CD4-positive, alpha-beta T cell treated with Interleukin-2 at 100 ng/mL for 4 hours (primary cell): ENCODE measurements around the gene PGAP6.
"Not testable (repeated sequence)": the region's sequence is repeated elsewhere in the genome, so short reads cannot be mapped to it uniquely, and the experiment has no call there.

ENCODE experiments used
- DNase-seq: peaks from one replicate; pipeline ENCODE4 v3.0.0-alpha.2; 2020; ENCODE audit warnings: low spot score

PGAP6 gene

DNA sequence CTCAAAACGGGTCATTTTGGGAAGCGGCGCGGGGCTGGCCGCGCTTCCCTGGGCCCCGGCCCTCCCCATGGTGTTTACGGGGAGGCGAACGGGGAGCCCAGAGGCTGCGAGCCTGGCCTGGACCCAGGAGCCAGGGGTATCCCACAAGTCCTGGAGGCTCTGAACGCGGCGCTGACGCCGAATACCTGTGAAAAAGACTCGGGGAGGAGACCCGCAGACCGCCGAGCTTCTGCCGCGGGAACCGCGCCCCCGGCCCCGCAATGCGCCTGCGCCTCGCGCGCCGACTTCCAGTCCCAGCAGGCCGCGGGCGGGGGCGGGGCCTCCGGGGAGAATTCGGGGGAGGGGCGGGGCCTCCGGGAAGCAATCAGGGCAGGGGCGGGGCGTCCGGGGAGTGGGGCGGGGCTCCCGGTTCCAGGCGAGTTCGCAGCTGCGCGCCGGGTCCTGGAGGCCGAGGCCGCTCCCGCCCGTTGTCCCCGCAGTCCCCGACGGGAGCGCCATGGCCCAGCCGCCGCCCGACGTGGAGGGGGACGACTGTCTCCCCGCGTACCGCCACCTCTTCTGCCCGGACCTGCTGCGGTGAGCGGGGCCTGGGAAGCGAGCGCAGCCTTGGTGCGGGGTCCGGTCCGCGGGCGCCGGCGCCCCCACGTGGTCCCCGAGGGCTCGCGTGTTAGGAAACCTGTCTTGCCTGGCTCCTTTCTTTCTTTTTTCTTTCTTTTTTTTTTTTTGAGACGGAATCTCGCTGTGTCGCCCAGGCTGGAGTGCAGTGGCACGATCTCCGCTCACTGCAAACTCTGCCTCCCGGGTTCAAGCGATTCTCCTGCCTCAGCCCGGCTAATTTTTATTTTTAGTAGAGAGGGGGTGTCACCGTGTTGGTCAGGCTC lies 19.9 kb upstream of the PGAP6 start, which contains the start of gene DECR2:
Gene DECR2, plus strand, starts transcription at position 418 of the 881 bp plus-strand sequence. Its CDS starts 79 bp downstream, at position 497.
- peak; percentile 95 for DNase-seq

- DNase-seq = no peak
Observed at GRCh38 chr16:400061-400591, 18.3 kb upstream of the PGAP6 start.

DNA sequence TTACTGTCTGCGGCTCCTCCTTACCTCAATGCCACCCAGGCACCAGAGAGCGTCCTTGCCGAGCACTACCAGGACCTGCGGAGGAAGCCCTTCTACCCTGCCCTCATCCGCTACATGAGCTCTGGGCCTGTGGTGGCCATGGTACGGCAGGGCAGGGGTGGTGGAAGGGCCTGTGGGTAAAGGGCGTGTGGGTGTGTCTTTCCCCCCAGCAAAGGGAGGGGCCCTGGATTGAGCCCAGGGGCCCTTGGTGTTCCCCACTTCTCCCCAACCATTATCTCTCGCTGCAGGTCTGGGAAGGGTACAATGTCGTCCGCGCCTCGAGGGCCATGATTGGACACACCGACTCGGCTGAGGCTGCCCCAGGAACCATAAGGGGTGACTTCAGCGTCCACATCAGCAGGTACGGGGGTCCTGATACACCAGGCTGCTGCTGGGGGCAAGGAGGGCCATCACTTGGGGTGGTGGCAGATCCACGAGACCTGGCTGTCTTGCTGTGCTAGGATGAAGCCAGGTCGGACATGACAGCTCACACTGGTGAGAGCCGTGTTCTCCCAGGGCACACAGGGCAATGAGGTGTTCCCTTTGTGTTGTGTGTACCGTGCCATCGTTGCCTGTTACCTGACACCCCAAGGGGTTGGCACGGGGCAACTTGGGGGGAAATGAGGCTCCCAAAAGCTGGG lies 17.7 kb upstream of the PGAP6 start:
- DNase-seq = no peak

- no peak for DNase-seq
Observed at GRCh38 chr16:398561-399339, 17.0 kb upstream of the PGAP6 start.

- DNase-seq = no peak
Observed at GRCh38 chr16:397736-398332, 16.1 kb upstream of the PGAP6 start.

GRCh38 chr16:397135-397661 lies 15.4 kb upstream of the PGAP6 start, which contains the start of gene NME4:
TSS of gene NME4 (plus strand) at chr16:397199. CDS start at chr16:397223, 24 bp downstream.
- no peak for DNase-seq

- no peak for DNase-seq
Observed at GRCh38 chr16:396605-397004, 14.8 kb upstream of the PGAP6 start.

GRCh38 chr16:396199-396598 lies 14.4 kb upstream of the PGAP6 start:
- no peak for DNase-seq

DNA sequence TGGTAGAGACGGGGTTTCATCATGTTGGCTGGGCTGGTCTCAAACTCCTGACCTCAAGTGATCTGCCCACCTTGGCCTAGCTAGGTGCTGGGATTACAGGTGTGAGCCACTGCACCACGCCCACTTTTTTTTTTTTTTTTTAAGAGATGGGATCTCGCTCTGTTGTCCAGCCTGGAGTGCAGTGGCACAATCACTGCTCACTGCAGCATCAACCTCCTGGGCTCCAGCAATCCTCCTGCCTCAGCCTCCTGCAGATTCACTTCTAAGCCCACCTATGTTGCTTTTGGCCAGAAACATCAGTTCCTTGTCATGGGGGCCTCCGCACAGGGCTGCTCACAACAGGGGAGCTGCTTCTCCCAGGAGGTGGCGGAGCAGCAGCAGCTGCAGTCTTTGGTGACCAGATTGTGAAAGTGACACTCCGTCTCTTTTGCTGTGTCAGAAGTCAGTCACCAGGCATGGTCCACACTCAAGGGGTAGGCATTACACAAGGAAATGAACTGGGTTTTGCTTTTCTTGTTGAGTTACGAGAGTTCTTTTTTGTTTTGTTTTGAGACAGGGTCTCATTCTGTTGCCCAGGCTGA lies 10.8 kb upstream of the PGAP6 start:
- DNase-seq = no peak

DNA sequence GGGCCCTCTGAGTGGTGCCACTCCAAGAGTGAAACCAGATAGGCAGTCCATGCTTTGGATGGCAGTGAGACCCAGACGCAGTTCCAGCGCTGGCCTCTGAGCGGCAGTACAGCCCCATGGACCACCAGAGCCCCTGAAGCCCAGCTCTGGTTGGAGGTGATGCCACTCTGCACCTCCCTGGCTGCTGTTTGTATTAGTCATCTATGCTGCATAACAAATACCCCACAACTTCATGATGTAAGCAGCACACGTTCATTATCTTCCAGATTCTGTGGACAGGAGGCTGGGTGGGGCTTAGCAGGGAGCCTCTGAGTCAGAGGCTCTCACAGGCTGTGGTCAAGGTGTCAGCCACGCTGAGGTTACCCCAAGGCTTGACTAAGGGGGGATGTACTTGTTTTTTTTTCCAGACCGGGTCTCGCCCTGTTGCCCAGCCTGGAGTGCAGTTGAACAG lies 10.1 kb upstream of the PGAP6 start:
- DNase-seq = peak; percentile 86

GRCh38 chr16:389352-389751 lies 7.6 kb upstream of the PGAP6 start:
- no peak for DNase-seq

GRCh38 chr16:387761-388666 lies 6.2 kb upstream of the PGAP6 start:
- not testable (repeated sequence) for DNase-seq

- no peak for DNase-seq
Observed at GRCh38 chr16:386641-387156, 4.9 kb upstream of the PGAP6 start.

DNA sequence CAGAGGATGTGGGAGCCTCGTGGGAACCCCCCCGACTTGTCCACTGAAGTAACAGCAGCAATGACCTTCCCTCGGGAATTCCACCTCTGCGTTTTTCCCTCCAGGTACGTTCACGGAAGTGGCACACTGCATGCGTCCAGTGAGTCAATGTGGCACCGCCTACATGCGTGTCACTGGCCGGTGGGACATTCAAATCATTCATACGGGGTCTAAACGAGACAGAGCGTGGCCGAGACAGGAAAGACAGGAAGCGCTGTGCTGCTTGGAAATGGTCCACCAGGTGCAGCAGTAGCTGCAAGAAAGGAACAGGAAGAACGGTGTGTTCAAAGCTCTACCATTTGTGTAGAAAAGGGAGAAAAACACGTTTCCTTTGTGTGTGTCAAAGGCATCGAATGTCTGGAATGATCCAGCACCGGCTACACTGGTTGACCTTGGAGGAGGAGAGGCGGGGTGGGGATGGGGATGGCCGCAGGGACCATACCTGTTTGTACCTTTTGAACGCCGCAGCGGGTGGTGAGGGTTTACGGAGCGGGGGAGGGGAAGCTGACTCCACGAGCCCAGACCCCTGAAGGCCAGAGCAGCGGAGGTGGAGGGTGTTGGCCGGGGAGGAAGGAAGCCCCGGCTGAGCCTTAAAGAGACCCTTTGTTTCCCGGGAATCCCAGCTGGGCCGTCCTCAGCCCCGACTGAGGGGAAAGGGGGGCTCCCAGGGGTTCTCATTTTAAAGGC lies 1.7 kb upstream of the PGAP6 start:
- DNase-seq = no peak

DNA sequence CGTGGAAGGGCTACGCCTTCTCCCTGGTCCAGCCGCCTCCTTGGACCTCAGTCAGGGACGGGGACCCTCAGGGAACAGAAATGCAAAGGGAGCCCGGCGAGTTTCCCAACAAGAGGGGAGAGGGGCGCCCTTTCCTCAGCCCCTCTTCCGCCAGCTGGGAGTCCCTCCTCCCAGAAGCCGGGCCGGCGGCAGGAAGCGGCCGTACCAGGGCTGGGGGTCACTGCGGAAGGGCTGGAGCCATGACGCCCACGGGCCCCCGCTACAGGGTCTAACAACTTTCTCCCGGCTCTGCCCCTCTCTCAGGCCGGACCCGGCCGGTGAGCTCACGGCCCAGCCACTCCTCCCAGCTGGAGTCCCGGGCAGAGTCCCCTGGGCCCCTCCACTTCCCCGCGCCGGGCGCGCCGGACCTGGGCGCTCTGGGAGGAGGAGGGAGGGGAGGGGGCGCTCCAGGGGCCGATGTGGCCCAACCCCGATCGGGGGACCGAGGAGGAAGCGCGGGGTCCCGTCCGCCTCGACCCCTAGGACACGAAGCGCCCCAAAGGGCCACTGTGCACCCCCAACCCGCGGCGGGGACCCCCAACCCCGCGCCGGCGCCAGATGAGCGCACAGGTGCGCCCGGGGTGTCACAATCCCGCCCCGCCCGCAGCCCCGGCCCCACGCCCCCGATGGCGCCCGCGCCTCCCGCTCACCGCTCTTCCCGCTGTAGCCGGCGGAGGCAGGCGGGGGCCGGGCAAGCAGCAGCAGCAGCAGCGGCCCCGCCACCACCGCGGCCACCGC lies 578 bp downstream of the PGAP6 start:
- no peak for DNase-seq

DNA sequence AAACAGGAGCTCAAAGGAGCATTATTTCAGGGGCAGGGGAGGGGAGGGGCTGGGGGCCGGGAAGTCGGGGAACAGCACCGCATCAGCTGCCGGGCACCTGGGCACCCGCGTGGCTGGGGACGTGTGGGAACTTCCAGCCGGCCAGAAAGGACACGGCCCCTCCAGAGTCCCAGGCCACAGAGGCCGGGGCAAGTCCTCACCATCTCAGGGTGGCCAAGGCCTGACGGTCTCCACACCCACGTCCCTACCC lies 1.1 kb downstream of the PGAP6 start:
- no peak for DNase-seq

DNA sequence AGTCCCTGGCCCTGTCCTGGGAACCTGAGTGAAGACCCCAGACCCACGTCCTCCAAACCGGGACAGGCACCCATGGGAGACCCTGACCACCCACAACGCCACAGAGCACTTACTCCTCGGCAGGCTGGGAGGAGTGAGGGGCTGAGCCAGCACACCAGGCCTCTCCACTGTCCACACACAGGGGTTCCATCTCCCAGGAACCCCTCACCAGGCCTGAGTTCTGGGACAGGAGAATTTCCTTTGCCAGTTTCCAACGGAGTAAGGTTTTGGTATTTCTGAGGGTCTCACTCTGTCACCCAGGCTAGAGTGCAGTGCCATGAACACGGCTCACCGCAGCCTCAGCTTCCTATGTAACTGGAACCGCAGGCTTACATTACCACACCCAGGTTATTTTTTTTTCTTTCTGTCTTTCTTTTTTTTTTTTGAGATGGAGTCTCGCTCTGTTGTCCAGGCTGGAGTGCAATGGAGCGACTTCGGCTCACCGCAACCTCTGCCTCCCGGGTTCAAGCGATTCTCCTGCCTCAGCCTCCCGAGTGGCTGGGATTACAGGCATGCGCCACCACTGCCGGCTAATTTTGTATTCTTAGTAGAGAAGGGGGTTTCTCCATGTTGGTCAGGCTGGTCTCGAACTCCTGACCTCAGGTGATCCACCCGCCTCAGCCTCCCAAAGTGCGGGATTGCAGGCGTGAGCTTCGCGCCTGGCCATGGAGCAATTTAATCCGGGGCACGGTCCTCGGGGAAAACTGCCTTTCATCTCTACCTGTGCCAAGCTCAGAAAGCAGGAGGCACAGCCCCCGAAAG lies 1.6 kb downstream of the PGAP6 start:
- peak; percentile 41 for DNase-seq
